Liver (tissue), 9 donors: ENCODE data around the gene TTC34. TPM values are rescaled to one million over a fixed set of nuclear protein-coding genes. Genes with fewer than 3 reads are reported as not detected.

Experiments used
- DNase-seq: peaks from one replicate; pipeline ENCODE4 v3.0.0-alpha.2; 2017; ENCODE audit warnings: low spot score
- H3K27ac ChIP-seq, 2 donors: one replicate each; pipeline ENCODE4 v1.7.0; 2013; ENCODE audit warnings: inconsistent platforms in 2 of 2, low read length in 2 of 2, control low read depth in 1 of 2, low read depth in 1 of 2, mild to moderate bottlenecking in 1 of 2
- H3K27me3 ChIP-seq, 4 donors: one replicate each; pipeline versions ENCODE4 v1.6.1 to v1.7.0; 2013; ENCODE audit warnings: low read length in 3 of 4, inconsistent platforms in 1 of 4, mild to moderate bottlenecking in 1 of 4, moderate library complexity in 1 of 4; ENCODE audit not compliant: control insufficient read depth in 4 of 4, insufficient read depth in 4 of 4
- H3K36me3 ChIP-seq, 4 donors: one replicate each; pipeline versions ENCODE4 v1.6.1 to v1.7.0; 2013; ENCODE audit warnings: low read length in 3 of 4, mild to moderate bottlenecking in 3 of 4, low read depth in 1 of 4, moderate library complexity in 1 of 4; ENCODE audit not compliant: control insufficient read depth in 4 of 4, insufficient read depth in 3 of 4
- H3K4me1 ChIP-seq, 4 donors: one replicate each; pipeline versions ENCODE4 v1.6.1 to v1.7.0; 2013; ENCODE audit warnings: low read length in 3 of 4, mild to moderate bottlenecking in 3 of 4, moderate library complexity in 1 of 4; ENCODE audit not compliant: control insufficient read depth in 4 of 4, insufficient read depth in 4 of 4
- H3K4me3 ChIP-seq, 3 donors: one replicate each; pipeline versions ENCODE4 v1.6.1 to v1.7.0; 2013; ENCODE audit warnings: low read length in 3 of 3, control low read depth in 1 of 3, low read depth in 1 of 3, mild to moderate bottlenecking in 1 of 3
- H3K9ac ChIP-seq, 2 donors: one replicate each; pipeline ENCODE4 v1.7.0; 2013; ENCODE audit warnings: low read length in 2 of 2, mild to moderate bottlenecking in 2 of 2, moderate library complexity in 2 of 2, control low read depth in 1 of 2, low read depth in 1 of 2
- H3K9me3 ChIP-seq, 4 donors: one replicate each; pipeline versions ENCODE4 v1.6.1 to v1.7.0; 2013; ENCODE audit warnings: low read length in 3 of 4; ENCODE audit not compliant: control insufficient read depth in 4 of 4
- ATF3 ChIP-seq: IDR thresholded peaks from 2 replicates; pipeline ENCODE4 v1.6.1; 2016; ENCODE audit warnings: antibody characterized with exemption
- EGR1 ChIP-seq, 2 donors: IDR thresholded peaks; 2 replicates each; pipeline ENCODE4 v1.6.1; 2016 to 2018; ENCODE audit warnings: antibody characterized with exemption in 2 of 2, low read depth in 2 of 2
- FOXA1 ChIP-seq: IDR thresholded peaks from 2 replicates; pipeline ENCODE4 v1.6.1; 2016; ENCODE audit warnings: antibody characterized with exemption
- GABPA ChIP-seq, 2 donors: IDR thresholded peaks in 1 of 2; conservative IDR thresholded peaks in 1 of 2; 2 replicates each; pipeline ENCODE4 v1.6.1; 2016; ENCODE audit warnings: antibody characterized with exemption in 2 of 2, mild to moderate bottlenecking in 1 of 2, moderate library complexity in 1 of 2
- HNF4A ChIP-seq, 2 donors: conservative IDR thresholded peaks; 2 replicates each; pipeline ENCODE4 v1.6.1; 2016; ENCODE audit warnings: antibody characterized with exemption in 2 of 2, mild to moderate bottlenecking in 2 of 2
- HNF4G ChIP-seq: IDR thresholded peaks from 2 replicates; pipeline ENCODE4 v1.6.1; 2016; ENCODE audit warnings: antibody characterized with exemption
- MAX ChIP-seq: IDR thresholded peaks from 2 replicates; pipeline ENCODE4 v1.6.1; 2016; ENCODE audit warnings: antibody characterized with exemption
- NR2F2 ChIP-seq: IDR thresholded peaks from 2 replicates; pipeline ENCODE4 v1.6.1; 2016; ENCODE audit warnings: antibody characterized with exemption
- RAD21 ChIP-seq, 2 donors: IDR thresholded peaks; 2 replicates each; pipeline ENCODE4 v1.6.1; 2016; ENCODE audit warnings: antibody characterized with exemption in 2 of 2, mild to moderate bottlenecking in 2 of 2
- RXRA ChIP-seq, 2 donors: IDR thresholded peaks; 2 replicates each; pipeline ENCODE4 v1.6.1; 2017 to 2018; ENCODE audit warnings: antibody characterized with exemption in 2 of 2, mild to moderate bottlenecking in 1 of 2
- SP1 ChIP-seq: IDR thresholded peaks from 2 replicates; pipeline ENCODE4 v1.6.1; 2018; ENCODE audit warnings: antibody characterized with exemption, mild to moderate bottlenecking
- TAF1 ChIP-seq: conservative IDR thresholded peaks from 2 replicates; pipeline ENCODE4 v1.6.1; 2016; ENCODE audit warnings: antibody characterized with exemption, mild to moderate bottlenecking
- YY1 ChIP-seq: IDR thresholded peaks from 2 replicates; pipeline ENCODE4 v1.6.1; 2016; ENCODE audit warnings: antibody characterized with exemption, mild to moderate bottlenecking
- ZBTB33 ChIP-seq: IDR thresholded peaks from 2 replicates; pipeline ENCODE4 v1.6.1; 2016; ENCODE audit warnings: antibody characterized with exemption
- WGBS: extraction: QIAGEN DNeasy Blood & Tissue Kit; methylation state at CpG from one replicate; pipeline ENCODE4 v1.1.7; 2013; 5-methylcytosine and 5-hydroxymethylcytosine counted together
- polyA plus RNA-seq, 2 donors: library from polyadenylated mRNA; stranded (reverse) in 1 of 2; unstranded in 1 of 2; fragments of 200-250 nt in 1 of 2; fragments of >200 nt in 1 of 2; fragmentation: Nextera tagmentation in 1 of 2; extraction: Ambion mirVana in 1 of 2; gene quantifications; one replicate each; pipeline versions ENCODE4 v1.2.1 to v1.2.3, GENCODE V29; 2013 to 2015
- total RNA-seq, 2 donors: library from RNA; depleted of rRNA; stranded (reverse); fragments of >200 nt; gene quantifications; one replicate each; pipeline ENCODE4 v1.2.3, GENCODE V29; 2014
- donor health status: healthy.
- donor health status: healthy.
- donor health status: healthy.
- donor health status: healthy.
- donor health status: healthy.

Gene TTC34
- total and polyA plus RNA-seq, 4 donors = 0.01 to 0.25 (median 0.08) TPM; not detected in 1

GRCh38 chr1:2826316-2826715 is 24.8 kb upstream of the TTC34 start:
- H3K9me3 ChIP-seq = no peaks in the 10 kb centered on the region
- WGBS = 81% methylated on average over 15 of the region's 15 CpGs
- H3K4me1 ChIP-seq = peaks cover 0 to 3% (median 0%) of the 10 kb centered on the region in 4 donors
- no peak overlapping the region for H3K9ac ChIP-seq
- no peak overlapping the region for H3K4me3 ChIP-seq
- peaks cover 0 to 6% (median under 1%) of the 10 kb centered on the region in 4 donors for H3K27me3 ChIP-seq
- DNase-seq = no peak
- no peaks in the 10 kb centered on the region for H3K36me3 ChIP-seq
- H3K27ac ChIP-seq = no peak overlapping the region
- no peak for TF ChIP-seq ZBTB33
- no peak for TF ChIP-seq RAD21 (IDR thresholded peaks at IDR 0.05)
- TF ChIP-seq EGR1 (IDR thresholded peaks at IDR 0.05; ENCODE audit: low read depth in 2 of 2) = no peak
- no peak for TF ChIP-seq SP1
- no peak for TF ChIP-seq YY1
- no peak for TF ChIP-seq ATF3
- no peak for TF ChIP-seq HNF4G
- no peak for TF ChIP-seq FOXA1
- no peak for TF ChIP-seq RXRA (IDR thresholded peaks at IDR 0.05)
- no peak for TF ChIP-seq GABPA (IDR thresholded peaks at IDR 0.05 in 1 of 2, conservative IDR thresholded peaks at IDR 0.05 in 1 of 2)
- TF ChIP-seq HNF4A (conservative IDR thresholded peaks at IDR 0.05) = no peak

DNA sequence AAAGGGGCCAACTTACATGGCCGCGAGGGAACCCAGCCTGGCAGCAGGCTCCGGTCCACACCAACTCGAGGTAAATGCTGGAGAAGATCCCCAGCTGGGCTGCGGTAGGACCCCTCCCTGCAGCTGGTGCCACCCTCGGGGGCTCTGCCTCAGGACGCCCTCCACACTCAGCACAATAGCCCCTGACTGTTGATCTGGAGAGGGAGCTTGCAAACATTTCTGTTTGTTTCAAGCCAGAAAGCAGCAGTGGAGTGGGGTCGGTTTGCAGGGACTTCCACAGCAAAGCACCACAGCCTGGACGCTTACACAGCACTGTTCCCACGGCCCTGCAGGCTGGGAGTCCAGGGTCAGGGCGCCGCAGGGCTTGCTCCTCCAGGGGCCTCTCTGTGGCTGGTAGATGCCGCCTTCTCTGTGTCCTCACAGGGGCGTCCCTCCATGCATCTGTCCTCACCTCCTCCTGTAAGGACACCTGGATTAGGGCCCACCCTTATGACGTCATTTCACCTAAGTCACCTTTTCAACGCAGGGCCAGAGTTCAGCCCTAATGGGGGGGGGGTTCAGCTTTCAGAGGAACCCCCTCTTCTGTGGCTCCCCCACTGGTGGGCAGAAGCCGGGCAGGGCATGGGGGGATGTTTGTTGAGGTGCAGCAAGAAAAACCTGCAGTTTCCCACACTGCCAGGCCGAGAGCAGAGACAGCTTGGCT is 24.1 kb upstream of the TTC34 start:
- no peaks in the 10 kb centered on the region for H3K9me3 ChIP-seq
- no peaks in the 10 kb centered on the region for H3K36me3 ChIP-seq
- peaks cover 0 to 3% (median 0%) of the 10 kb centered on the region in 4 donors for H3K4me1 ChIP-seq
- no peak overlapping the region for H3K4me3 ChIP-seq
- no peak overlapping the region for H3K27ac ChIP-seq
- H3K9ac ChIP-seq = no peak overlapping the region
- TF ChIP-seq EGR1 (IDR thresholded peaks at IDR 0.05; ENCODE audit: low read depth in 2 of 2) (no peak), ATF3 (no peak), SP1 (no peak), MAX (no peak), NR2F2 (no peak), TAF1 (no peak), ZBTB33 (no peak)
- 71% methylated on average over 18 of the region's 18 CpGs for WGBS
- peaks cover 0 to 6% (median under 1%) of the 10 kb centered on the region in 4 donors for H3K27me3 ChIP-seq
- DNase-seq = no peak
